IMR-90 (cell line): ENCODE measurements around the gene SLC35B2. TPM values are rescaled to one million over a fixed set of nuclear protein-coding genes. Genes with fewer than 3 reads are reported as not detected.
A peak's percentile ranks its signal among the peaks of the same experiment; 100 is the strongest.

Source experiments
- ATAC-seq: fragments of 200-7000 bp; cut with Tn5 transposase; 2 replicates; pipeline ENCODE4 v1.9.1; 2020; ENCODE audit warnings: low read depth, mild to moderate bottlenecking, moderate library complexity
- BruUV-seq: library from RNA; stranded (reverse); fragments of 400-500 nt; replicated peaks from 2 replicates; lab custom pipeline; 2021; lab: Mats Ljungman, UMichigan
- CTCF ChIA-PET: fragments of 300-600 bp; formaldehyde crosslinking; extraction: SDS; loops from one replicate; lab custom pipeline; 2021; ENCODE audit warnings: antibody characterized with exemption; lab: Yijun Ruan, JAX
- POLR2A ChIA-PET: fragments of 300-600 bp; sonication (Branson Sonifier 250); formaldehyde crosslinking; loops from one replicate; lab custom pipeline; 2022; ENCODE audit warnings: antibody characterized with exemption; ENCODE audit not compliant: unreplicated experiment; lab: Charles Lee
- DNase-seq: peaks from one replicate; pipeline ENCODE4 v3.0.0; 2013
- H2AFZ ChIP-seq: replicated peaks from 2 replicates; pipeline ENCODE3; 2013; ENCODE audit warnings: low read length, mild to moderate bottlenecking; ENCODE audit not compliant: poor library complexity
- H2AK5ac ChIP-seq: 2 replicates; pipeline ENCODE4 v1.6.1; 2013; ENCODE audit warnings: low read depth, low read length, inconsistent platforms
- H2AK9ac ChIP-seq: replicated peaks from 2 replicates; pipeline ENCODE3; 2013; ENCODE audit warnings: mild to moderate bottlenecking, low read depth, low read length, moderate library complexity; ENCODE audit not compliant: poor library complexity
- H2BK120ac ChIP-seq: 2 replicates; pipeline ENCODE4 v1.6.1; 2013; ENCODE audit warnings: low read depth, low read length, inconsistent platforms
- H2BK15ac ChIP-seq: 3 replicates; pipeline ENCODE4 v1.6.1; 2013; ENCODE audit warnings: low read depth, low read length, inconsistent platforms
- H2BK20ac ChIP-seq: 2 replicates; pipeline ENCODE4 v1.6.1; 2013; ENCODE audit warnings: low read depth, mild to moderate bottlenecking, inconsistent platforms, low read length, moderate library complexity
- H2BK5ac ChIP-seq: 2 replicates; pipeline ENCODE4 v1.6.1; 2013; ENCODE audit warnings: mild to moderate bottlenecking, low read depth, low read length, inconsistent platforms; ENCODE audit not compliant: poor library complexity, severe bottlenecking
- H3K14ac ChIP-seq: replicated peaks from 2 replicates; pipeline ENCODE4 v1.6.1; 2013; ENCODE audit warnings: low read depth, low read length, inconsistent platforms
- H3K18ac ChIP-seq: 2 replicates; pipeline ENCODE4 v1.6.1; 2013; ENCODE audit warnings: low read depth, low read length, control low read depth
- H3K23ac ChIP-seq: 2 replicates; pipeline ENCODE4 v1.6.1; 2013; ENCODE audit warnings: low read depth, low read length, inconsistent platforms
- H3K27ac ChIP-seq: 2 replicates; pipeline ENCODE4 v1.5.1; 2013; ENCODE audit warnings: mild to moderate bottlenecking, control low read depth, low read length; ENCODE audit not compliant: insufficient read depth
- H3K27me3 ChIP-seq: 2 replicates; pipeline ENCODE4 v1.6.1; 2013; ENCODE audit warnings: low read length; ENCODE audit not compliant: control insufficient read depth, insufficient read depth
- H3K36me3 ChIP-seq: 2 replicates; pipeline ENCODE4 v1.6.1; 2013; ENCODE audit warnings: low read length, mixed read lengths; ENCODE audit not compliant: control insufficient read depth, insufficient read depth
- H3K4ac ChIP-seq: 2 replicates; pipeline ENCODE4 v1.6.1; 2013; ENCODE audit warnings: low read depth, low read length, inconsistent platforms
- H3K4me1 ChIP-seq: 2 replicates; pipeline ENCODE4 v1.6.1; 2013; ENCODE audit warnings: low read length, mixed read lengths; ENCODE audit not compliant: control insufficient read depth, insufficient read depth
- H3K4me2 ChIP-seq: 2 replicates; pipeline ENCODE4 v1.6.1; 2013; ENCODE audit warnings: low read depth, mild to moderate bottlenecking, control low read depth, low read length, moderate library complexity
- H3K4me3 ChIP-seq: 2 replicates; pipeline ENCODE4 v1.5.1; 2013; ENCODE audit warnings: low read depth, mild to moderate bottlenecking, control low read depth, low read length, moderate library complexity; ENCODE audit not compliant: insufficient read depth
- H3K56ac ChIP-seq: 2 replicates; pipeline ENCODE4 v1.6.1; 2013; ENCODE audit warnings: low read length, inconsistent platforms; ENCODE audit not compliant: insufficient read depth; ENCODE audit errors: extremely low read depth
- H3K79me1 ChIP-seq, 2 experiments: 2 replicates each; pipeline ENCODE4 v1.6.1; 2013; ENCODE audit warnings: low read length in 2 of 2, inconsistent platforms in 1 of 2, low read depth in 1 of 2
- H3K9ac ChIP-seq: 2 replicates; pipeline ENCODE4 v1.6.1; 2013; ENCODE audit warnings: low read depth, low read length, control low read depth
- H3K9me1 ChIP-seq: 2 replicates; pipeline ENCODE4 v1.6.1; 2013; ENCODE audit warnings: low read length, inconsistent platforms; ENCODE audit not compliant: insufficient read depth
- H3K9me3 ChIP-seq: 2 replicates; pipeline ENCODE4 v1.6.1; 2013; ENCODE audit warnings: low read length; ENCODE audit not compliant: control insufficient read depth, insufficient read depth
- H4K20me1 ChIP-seq: 2 replicates; pipeline ENCODE4 v1.6.1; 2013; ENCODE audit warnings: low read length, inconsistent platforms; ENCODE audit not compliant: insufficient read depth
- H4K5ac ChIP-seq: 2 replicates; pipeline ENCODE4 v1.6.1; 2013; ENCODE audit warnings: mild to moderate bottlenecking, low read depth, low read length, control low read depth
- H4K8ac ChIP-seq, 2 experiments: 2 replicates each; pipeline ENCODE4 v1.6.1; 2013; ENCODE audit warnings: low read depth in 2 of 2, low read length in 2 of 2, control low read depth in 1 of 2, inconsistent platforms in 1 of 2
- H4K91ac ChIP-seq: 2 replicates; pipeline ENCODE4 v1.6.1; 2013; ENCODE audit warnings: low read depth, low read length, inconsistent platforms; ENCODE audit not compliant: insufficient read depth
- CEBPB ChIP-seq: IDR thresholded peaks from 2 replicates; pipeline ENCODE4 v1.6.1; 2012; ENCODE audit warnings: low read depth, low read length, improper control_type of control experiment
- MAZ ChIP-seq: IDR thresholded peaks from 2 replicates; pipeline ENCODE4 v1.6.1; 2012; ENCODE audit warnings: low read depth, mild to moderate bottlenecking, low read length, improper control_type of control experiment, moderate library complexity, borderline replicate concordance
- POLR2A ChIP-seq: IDR thresholded peaks from 2 replicates; pipeline ENCODE4 v1.6.1; 2012; ENCODE audit warnings: mild to moderate bottlenecking, low read depth, low read length
- USF2 ChIP-seq: fragments of 150-350 bp; IDR thresholded peaks from 2 replicates; pipeline ENCODE4 v1.6.1; 2017; ENCODE audit warnings: mild to moderate bottlenecking, antibody characterized with exemption, low read length, low read depth
- WGBS, 2 experiments: methylation state at CpG; one replicate each; pipeline versions ENCODE4 v1.1.5 to v1.1.7; 2013; ENCODE audit warnings: missing lambda C conversion rate in 2 of 2; ENCODE audit not compliant: insufficient read length in 1 of 2; ENCODE audit errors: extremely low coverage in 2 of 2; 5-methylcytosine and 5-hydroxymethylcytosine counted together
- dilution Hi-C: fragments of 300-500 bp; cut with HindIII; formaldehyde crosslinking; loops from one replicate; pipeline ENCODE4 v1.14.3; 2018; ENCODE audit warnings: low sequenced_read_pairs; ENCODE audit not compliant: unreplicated experiment
- in situ Hi-C: fragments of 300-500 bp; cut with MboI; formaldehyde crosslinking; loops from 3 replicates; pipeline ENCODE4 v1.14.3; 2019; ENCODE audit warnings: low sequenced_read_pairs, inconsistent platforms, mixed read lengths
- intact Hi-C: fragments of 100-400 bp; cut with micrococcal nuclease; formaldehyde crosslinking; loops from 2 replicates; pipeline ENCODE4 v1.10.0; 2022
- polyA plus RNA-seq, 3 experiments: library from polyadenylated mRNA; depleted of rRNA; stranded (reverse); fragments of >200 nt; gene quantifications; 2 replicates each; pipeline ENCODE4 v1.2.3, GENCODE V29; 2012; ENCODE audit warnings: low replicate concordance in 1 of 3
- total RNA-seq: library from RNA; depleted of rRNA; stranded (reverse); fragments of >200 nt; gene quantifications from 2 replicates; pipeline ENCODE4 v1.2.3, GENCODE V29; 2012

The SLC35B2 gene
- total and polyA plus RNA-seq, 2 of the 4 experiments (the other 2 are of a cell fraction) = 51.4 to 89.9 TPM

GRCh38 chr6:44256775-44257024 is 628 bp downstream of the SLC35B2 start:
- H3K79me1 ChIP-seq = peaks cover 12 to 58% of the 10 kb centered on the region in 2 experiments
- H4K5ac ChIP-seq = peak overlapping the region; percentile 5; the same call in 1 of the 2 replicates
- H2AFZ ChIP-seq = peak overlapping the region; percentile 96
- H3K9me1 ChIP-seq = peaks cover 6% of the 10 kb centered on the region; the same call in 1 of the 2 replicates
- peak overlapping the region; percentile 85 to 94; a peak in 2 of 4 replicates for H4K8ac ChIP-seq
- H2AK5ac ChIP-seq = peak overlapping the region; percentile 90
- DNase-seq (no peak), ATAC-seq (no peak)
- H3K9me3 ChIP-seq = no peaks in the 10 kb centered on the region
- peak overlapping the region; percentile 79 for H2BK5ac ChIP-seq
- H4K91ac ChIP-seq = peak overlapping the region; percentile 58; the same call in 1 of the 2 replicates
- H3K4me1 ChIP-seq = peaks cover 8% of the 10 kb centered on the region
- peaks cover 46% of the 10 kb centered on the region for H3K36me3 ChIP-seq
- H3K4me3 ChIP-seq = peak overlapping the region; percentile 94
- intact Hi-C loops = no loop called here
- H3K27me3 ChIP-seq = no peaks in the 10 kb centered on the region
- peak overlapping the region; percentile 73 for H3K9ac ChIP-seq
- H3K4ac ChIP-seq = peak overlapping the region; percentile 88
- TF ChIP-seq MAZ (peak; percentile 69; the same call in 1 of the 2 replicates), CEBPB (no peak), USF2 (no peak), POLR2A (no peak)
- dilution Hi-C loops = no loop called here
- no peak overlapping the region; the same call in 1 of the 2 replicates for H3K18ac ChIP-seq
- H4K20me1 ChIP-seq = peaks cover 50% of the 10 kb centered on the region
- in situ Hi-C loops = no loop called here
- ChIA-PET POLR2A (interaction anchor here (2.0 kb wide), 1 partner anchor 10 kb away, joined by 27 read pairs; the partner anchor contains the start of gene HSP90AB1), CTCF (interaction anchor here (0.8 to 1.6 kb wide), 8 partner anchors 9 to 88 kb away, joined by 3 to 6 read pairs (median 4); no protein-coding TSS in a partner anchor)
- peak overlapping the region; percentile 99 for H3K4me2 ChIP-seq
- H2BK15ac ChIP-seq = no peak overlapping the region
- peak overlapping the region; percentile 87; the same call in 1 of the 2 replicates for H3K23ac ChIP-seq
- H2AK9ac ChIP-seq = peak overlapping the region; percentile 98
- H3K14ac ChIP-seq = peak overlapping the region; percentile 94
- H2BK120ac ChIP-seq = no peak overlapping the region
- H3K56ac ChIP-seq = peak overlapping the region; percentile 79; the same call in 1 of the 2 replicates
- peak overlapping the region; percentile 94 for H3K27ac ChIP-seq
- 7% methylated on average over 3 of the region's 12 CpGs; no CpG with 5 or more reads in 1 of the 2 experiments for WGBS, 2 experiments
- BruUV-seq = no TSS peak
- no peak overlapping the region for H2BK20ac ChIP-seq
